ENCODE measurements around the gene STOX2. TPM values are rescaled to one million over a fixed set of nuclear protein-coding genes. Genes with fewer than 3 reads are reported as not detected.

STOX2 gene
- total and polyA plus RNA-seq, 2 donors (not counting 3 experiments of a cell fraction or from before 2014, with no cell fraction given), result 0.03 to 0.24 TPM

- Histone ChIP-seq H3K36me3 (ENCODE audit: control insufficient read depth in 2 of 2, extremely low read depth in 1 of 2, insufficient read depth in 2 of 2, low read length in 2 of 2) (no peaks in the 10 kb centered on the region), H3K4me1 (ENCODE audit: control insufficient read depth, extremely low read depth, insufficient read depth, low read length) (no peaks in the 10 kb centered on the region), H4K20me1 (replicated peaks; ENCODE audit: control insufficient read depth, extremely low read depth, insufficient read depth, low read length) (no peaks in the 10 kb centered on the region), H3K27ac (ENCODE audit: insufficient read depth, low read depth, low read length) (no peak overlapping the region), H3K4me3 (replicated peaks in 1 of 3; ENCODE audit: insufficient read depth in 1 of 3, low read depth in 1 of 3, low read length in 3 of 3) (no peak overlapping the region), H3K27me3 (ENCODE audit: control insufficient read depth in 2 of 2, insufficient read depth in 2 of 2, low read length in 2 of 2) (peaks cover 15 to 19% of the 10 kb centered on the region in 2 experiments), H3K4me2 (ENCODE audit: insufficient read depth, low read length) (no peak overlapping the region), H3K9ac (replicated peaks; ENCODE audit: extremely low read depth, insufficient read depth, low read length) (no peak overlapping the region), H3K79me2 (ENCODE audit: control insufficient read depth, insufficient read depth, low read length) (no peaks in the 10 kb centered on the region), H3K9me1 (replicated peaks; ENCODE audit: control insufficient read depth, extremely low read depth, insufficient read depth, low read length) (no peaks in the 10 kb centered on the region), H2AFZ (ENCODE audit: low read depth, low read length) (no peak overlapping the region), H3K9me3 (replicated peaks; ENCODE audit: control insufficient read depth, insufficient read depth, low read length) (no peaks in the 10 kb centered on the region)
- dilution Hi-C loops (cut with MboI; ENCODE audit: extremely low pct_ligation_motif_present, low sequenced_read_pairs), result no loop called here
- no peak for TF ChIP-seq CTCF (IDR thresholded peaks at IDR 0.05; ENCODE audit: extremely low read depth in 1 of 2, insufficient read depth in 1 of 2, low read depth in 1 of 2, low read length in 2 of 2)
- no peak for TF ChIP-seq POLR2AphosphoS5 (IDR thresholded peaks at IDR 0.05; ENCODE audit: insufficient read depth, low read depth, low read length)
- no peak for TF ChIP-seq MYC (IDR thresholded peaks at IDR 0.05; ENCODE audit: low read depth, low read length)
- no peak for TF ChIP-seq MAX (IDR thresholded peaks at IDR 0.05; ENCODE audit: insufficient read depth, insufficient read length)
- TF ChIP-seq FOS (IDR thresholded peaks at IDR 0.05; ENCODE audit: borderline replicate concordance, insufficient read depth, low read length), result no peak
- intact Hi-C loops (cut with micrococcal nuclease), result no loop called here
- POLR2A ChIA-PET, result no interaction called here
- no TSS peak for BruUV-seq (replicated peaks)
- FAIRE-seq (no peak), DNase-seq (ENCODE audit: low read depth, low spot score) (no peak)
- CTCF ChIA-PET, result interaction anchor here (0.8 kb wide), 1 partner anchor 9 kb away, joined by 3 read pairs; no protein-coding TSS in a partner anchor
Measured at GRCh38 chr4:183903021-183903760, 1.9 kb upstream of the STOX2 start.
